H1 (cell line): ENCODE results near the gene NUP85. TPM values are rescaled to one million over a fixed set of nuclear protein-coding genes. Genes with fewer than 3 reads are reported as not detected.

ENCODE experiments used
- CTCF ChIP-seq, 3 experiments: IDR thresholded peaks; 1 replicate in 2 of 3; 2 replicates in 1 of 3; pipeline versions ENCODE4 v1.5.1 to v1.6.1; 2011; ENCODE audit warnings: low read length in 3 of 3, mild to moderate bottlenecking in 3 of 3, inconsistent platforms in 2 of 3, low read depth in 1 of 3, moderate library complexity in 1 of 3; ENCODE audit not compliant: insufficient read depth in 1 of 3; ENCODE audit errors: control extremely low read depth in 1 of 3
- EZH2 ChIP-seq: fragments of 200-600 bp; sonication (generic); IDR thresholded peaks from 2 replicates; pipeline ENCODE4 v1.7.1; 2012; ENCODE audit warnings: low read depth, mild to moderate bottlenecking, moderate library complexity, low read length, inconsistent platforms; ENCODE audit not compliant: severe bottlenecking
- PHF8 ChIP-seq: fragments of 200-600 bp; sonication (generic); conservative IDR thresholded peaks from 2 replicates; pipeline ENCODE4 v1.7.1; 2012; ENCODE audit warnings: low read depth, mild to moderate bottlenecking, inconsistent platforms, low read length, moderate library complexity
- SP2 ChIP-seq: IDR thresholded peaks from 2 replicates; pipeline ENCODE4 v1.6.1; 2012; ENCODE audit warnings: mild to moderate bottlenecking, low read length, inconsistent platforms
- polyA plus RNA-seq, 7 experiments: library from polyadenylated mRNA; depleted of rRNA in 3 of 7; stranded (reverse) in 5 of 7; unstranded in 2 of 7; fragments of >200 nt in 5 of 7; fragments of 200-250 nt in 2 of 7; gene quantifications; 1 replicate in 5 of 7; 2 replicates in 1 of 7; 4 replicates in 1 of 7; pipeline versions ENCODE4 v1.2.1 to v1.2.3, GENCODE V29; 2011 to 2013; ENCODE audit warnings: missing spikeins in 2 of 7, mixed read lengths in 2 of 7
- total RNA-seq: library from RNA; stranded (reverse); fragmentation: NEBNext Ultra II Directional; extraction: Animal tissue kit (Norgen Biotek cat#: 25700); gene quantifications from 2 replicates; pipeline ENCODE4 v1.2.1, GENCODE V29; 2021

Gene NUP85
- total and polyA plus RNA-seq, 2 of the 8 experiments (the other 6 are each of a cell fraction or from before 2014, with no cell fraction given), result 98.5 to 154 TPM

- TF ChIP-seq CTCF (IDR thresholded peaks at IDR 0.05; ENCODE audit: control extremely low read depth in 1 of 3, insufficient read depth in 1 of 3, low read depth in 1 of 3, low read length in 3 of 3) (no peak), PHF8 (no peak), SP2 (no peak), EZH2 (no peak)
Observed at GRCh38 chr17:75183999-75184884, 21.2 kb upstream of the NUP85 start (continued).
